Stimulated activated CD8-positive, alpha-beta memory T cell treated with anti-CD3 and anti-CD28 coated beads, Interleukin-12 subunit alpha, Interleukin-12 subunit beta, amount 100 ng/mL, for 4 hours (primary cell): ENCODE measurements around the gene UBR3.
"Not testable (repeated sequence)": the region's sequence is repeated elsewhere in the genome, so short reads cannot be mapped to it uniquely, and the experiment has no call there.

Experiments
- DNase-seq: peaks from one replicate; pipeline ENCODE4 v3.0.0-alpha.2; 2020; ENCODE audit warnings: low read depth

Gene UBR3

DNA sequence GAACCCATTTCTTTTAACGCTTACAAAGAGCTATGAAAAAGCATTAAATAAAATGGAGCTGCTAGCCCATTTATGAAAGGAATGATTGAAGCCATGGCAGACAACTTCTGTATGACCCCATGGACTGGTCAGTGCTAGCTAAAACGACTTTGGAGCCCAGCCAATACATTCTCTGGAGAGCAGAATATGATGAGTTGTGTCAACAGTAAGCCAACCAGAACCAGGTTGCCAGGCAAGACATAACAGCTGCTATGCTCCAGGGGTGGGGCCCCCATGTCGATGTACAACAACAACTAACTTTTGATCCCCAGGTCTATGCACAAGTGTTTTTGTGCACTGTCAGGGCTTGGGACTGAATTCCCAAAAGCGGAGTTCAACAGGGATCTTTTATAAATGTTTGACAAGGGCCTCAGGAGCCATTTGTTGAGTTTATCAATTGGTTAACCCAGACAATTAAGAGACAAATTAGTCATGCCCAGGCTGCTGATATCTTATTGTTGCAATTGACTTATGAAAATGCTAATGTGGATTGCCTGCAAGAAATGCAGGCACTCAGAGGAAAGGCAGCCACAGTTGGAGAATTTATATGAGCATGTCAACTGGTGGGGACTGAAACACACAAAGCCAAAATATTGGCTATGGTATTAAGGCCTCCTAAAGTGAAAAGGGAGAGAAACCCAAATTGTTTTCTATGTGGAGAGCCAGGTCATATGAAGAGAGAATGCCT is 286.1 kb downstream of the UBR3 start:
- DNase-seq = no peak

DNA sequence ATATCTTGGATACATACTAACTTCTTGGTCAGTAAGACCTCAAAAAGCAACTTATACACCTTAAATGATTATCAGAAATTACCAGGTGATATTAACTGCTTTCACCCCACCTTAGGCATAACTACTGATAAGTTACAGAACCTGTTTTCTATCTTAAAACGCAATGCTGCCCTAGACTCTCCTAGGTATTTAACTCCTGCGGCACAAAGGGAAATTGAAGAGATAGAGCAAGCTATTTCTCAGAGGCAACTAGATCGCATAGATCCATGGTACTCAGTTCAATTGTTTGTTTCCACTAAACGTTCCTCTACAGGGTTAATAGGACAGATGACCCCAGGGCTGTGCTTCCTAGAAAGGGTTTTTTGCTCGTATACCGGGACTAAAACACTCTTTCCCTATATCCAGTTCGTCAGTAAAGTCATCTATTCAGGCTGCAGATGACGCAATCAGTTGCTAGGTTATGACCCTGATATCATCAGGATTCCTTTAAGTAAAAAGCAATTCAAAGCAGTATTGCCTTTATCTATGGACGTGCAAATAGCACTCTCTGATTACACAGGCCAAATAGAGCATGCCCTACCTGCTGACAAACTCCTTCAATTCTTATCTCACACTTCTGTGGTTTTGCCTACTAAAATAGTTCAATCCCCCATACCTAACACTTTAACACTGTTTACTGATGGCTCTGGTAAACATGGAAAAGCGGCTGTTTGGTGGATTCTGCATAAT is 288.4 kb downstream of the UBR3 start:
- DNase-seq = no peak

DNA sequence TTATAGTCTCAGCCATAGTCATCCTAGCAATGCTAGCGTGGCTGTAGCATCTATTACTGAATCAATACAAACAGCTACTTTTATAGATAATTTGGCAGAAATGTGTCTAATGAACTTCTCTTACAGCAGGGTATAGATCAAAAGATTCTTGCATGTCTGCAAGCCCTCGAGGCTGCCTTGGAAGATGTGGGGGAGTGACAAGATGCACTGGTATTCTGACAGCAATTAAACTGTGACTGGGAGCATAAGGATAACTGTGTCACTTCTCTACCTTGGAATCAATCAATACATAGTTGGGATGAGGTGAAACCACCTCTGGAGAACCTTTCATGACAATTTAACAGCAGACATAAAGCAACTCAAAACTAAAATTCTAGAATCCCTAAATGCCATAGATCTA is 291.4 kb downstream of the UBR3 start:
- DNase-seq = no peak

DNA sequence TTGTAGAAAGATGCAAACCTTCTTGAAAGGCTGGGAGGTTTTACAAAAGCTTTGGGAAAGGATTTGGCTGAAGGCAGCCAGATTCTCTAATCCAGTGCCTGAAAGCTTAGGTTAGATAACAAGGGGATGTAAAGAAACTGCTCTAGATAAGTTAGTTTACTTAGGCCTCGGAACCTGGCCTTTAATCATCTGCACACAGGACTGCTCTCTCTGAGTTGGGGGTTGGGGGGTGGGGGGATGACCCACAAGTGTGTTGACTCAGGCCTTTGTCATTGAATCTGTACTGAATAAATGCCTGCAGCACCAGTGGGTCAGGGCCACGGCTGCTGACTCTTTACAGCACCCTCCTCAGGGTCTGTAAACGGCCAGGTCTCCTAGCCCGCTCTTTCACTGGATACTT is 292.1 kb downstream of the UBR3 start:
- not testable (repeated sequence) for DNase-seq

DNA sequence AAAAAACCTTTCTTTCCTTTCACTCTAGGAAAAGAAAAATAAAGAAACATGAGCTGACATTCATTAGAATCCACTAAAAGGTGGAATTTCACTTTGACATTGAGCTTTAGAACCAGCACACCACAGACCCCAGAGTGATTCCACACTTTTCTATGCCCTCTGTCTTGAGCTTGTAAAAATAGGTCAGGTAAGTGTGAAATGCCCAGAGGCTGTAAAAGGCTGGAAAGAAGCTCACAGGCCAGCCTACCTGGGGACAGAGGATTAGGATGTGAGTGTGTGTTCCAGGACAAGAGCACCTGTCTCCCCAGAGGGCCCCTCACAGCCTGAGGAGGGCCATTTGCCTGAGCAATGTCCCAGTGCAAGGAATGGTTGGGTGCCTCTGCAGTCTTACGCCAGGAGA is 294.4 kb downstream of the UBR3 start:
- no peak for DNase-seq

DNA sequence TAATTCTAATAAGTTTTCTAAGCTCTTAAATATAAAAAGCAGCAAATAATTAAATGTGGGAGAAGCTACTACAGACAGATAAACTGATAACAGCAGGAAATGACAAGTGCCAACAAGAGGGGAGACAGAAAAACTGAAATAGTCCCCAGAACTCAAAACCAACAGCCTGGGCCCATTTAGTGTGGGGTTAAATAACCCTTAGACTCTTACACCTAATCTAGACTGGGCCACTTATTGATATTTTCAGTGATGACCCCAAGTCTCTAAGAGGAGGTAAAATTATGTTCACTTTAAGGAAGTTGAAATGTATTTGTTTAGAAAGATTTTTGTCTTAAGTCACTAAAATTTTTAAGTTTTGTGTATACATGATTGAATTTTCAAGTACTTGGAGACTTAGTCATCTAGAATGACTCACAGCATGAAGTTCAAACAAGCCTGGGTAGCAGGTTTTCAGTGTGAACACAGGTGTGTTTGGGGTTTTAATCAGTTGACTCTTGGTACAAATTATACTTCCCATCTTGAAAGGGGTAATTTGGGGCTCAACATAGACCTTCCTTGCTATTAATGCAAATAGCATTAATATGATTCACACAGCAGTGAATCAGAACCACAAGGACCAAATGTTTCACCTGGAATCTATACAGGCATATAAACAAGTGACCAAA is 295.8 kb downstream of the UBR3 start:
- DNase-seq = no peak

DNA sequence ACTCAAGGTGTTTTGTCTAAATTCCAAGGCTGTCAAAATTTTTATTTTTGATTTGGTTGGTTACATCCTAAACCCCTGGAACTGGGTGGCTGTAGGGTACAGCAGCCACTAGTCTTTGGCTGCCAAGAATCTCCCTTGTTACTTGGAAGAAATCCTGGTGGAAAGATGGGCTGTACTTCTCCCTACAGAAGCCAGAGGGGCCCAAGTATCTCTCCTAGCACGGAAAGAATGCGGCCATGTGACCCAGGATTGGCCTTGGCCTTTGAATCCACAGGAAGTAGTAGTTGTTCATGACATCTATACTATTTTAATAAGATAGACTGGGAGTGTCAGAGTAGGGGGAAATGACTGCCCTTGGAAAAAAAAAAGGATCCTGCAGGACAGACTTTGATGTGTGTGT is 296.3 kb downstream of the UBR3 start:
- DNase-seq = no peak

DNA sequence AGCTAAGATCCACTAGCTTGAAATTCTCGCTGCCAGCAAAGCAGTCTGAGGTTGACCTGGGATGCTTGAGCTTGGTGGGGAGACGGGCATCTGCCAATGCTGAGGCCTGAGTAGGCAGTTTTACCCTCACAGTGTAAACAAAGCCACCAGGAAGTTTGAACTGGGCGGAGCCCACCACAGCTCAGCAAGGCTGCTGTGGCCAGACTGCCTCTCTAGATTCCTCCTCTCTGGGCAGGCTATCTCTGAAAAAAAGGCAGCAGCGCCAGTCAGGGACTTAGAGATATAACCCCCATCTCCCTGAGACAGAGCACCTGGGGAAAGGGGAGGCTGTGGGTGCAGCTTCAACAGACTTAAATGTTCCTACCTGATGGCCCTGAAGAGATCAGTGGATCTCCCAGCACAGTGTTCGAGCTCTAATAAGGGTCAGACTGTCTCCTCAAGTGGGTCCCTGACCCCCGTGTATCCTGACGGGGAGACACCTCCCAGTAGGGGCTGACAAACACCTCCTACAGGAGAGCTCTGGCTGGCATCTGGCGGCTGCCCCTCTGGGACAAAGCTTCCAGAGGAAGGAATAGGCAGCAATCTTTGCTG is 299.0 kb downstream of the UBR3 start:
- DNase-seq = not testable (repeated sequence)
